CD4-positive, alpha-beta T cell (primary cell): ENCODE measurements around the gene FHOD1. TPM values are rescaled to one million over a fixed set of nuclear protein-coding genes. Genes with fewer than 3 reads are reported as not detected.

Experiments
- ATAC-seq: fragments of 200-7000 bp; cut with Tn5 transposase; one replicate; pipeline ENCODE4 v1.10.0; 2022; ENCODE audit warnings: mild to moderate bottlenecking; ENCODE audit not compliant: poor library complexity
- CTCF ChIA-PET: fragments of 350-600 bp; sonication (Branson Sonifier 250); formaldehyde crosslinking; loops from one replicate; lab custom pipeline; 2021; ENCODE audit warnings: antibody characterized with exemption, inconsistent platforms; lab: Charles Lee
- POLR2A ChIA-PET: fragments of 350-600 bp; sonication (Branson Sonifier 250); formaldehyde crosslinking; loops from one replicate; lab custom pipeline; 2021; ENCODE audit warnings: antibody characterized with exemption, inconsistent platforms; lab: Charles Lee
- DNase-seq, 14 experiments: peaks; one replicate each; pipeline ENCODE4 v3.0.0-alpha.2; 2013 to 2020; ENCODE audit warnings: mixed read lengths in 2 of 14
- H3K27ac ChIP-seq, 2 donors: one replicate each; pipeline versions ENCODE4 v1.5.1 to v1.7.0; 2013; ENCODE audit warnings: low read length in 2 of 2, low read depth in 1 of 2, mild to moderate bottlenecking in 1 of 2
- H3K27me3 ChIP-seq, 2 experiments: 1 replicate in 1 of 2; 2 replicates in 1 of 2; pipeline versions ENCODE4 v1.6.1 to v1.7.0; 2013; ENCODE audit warnings: low read length in 2 of 2, control low read depth in 1 of 2, mild to moderate bottlenecking in 1 of 2, moderate library complexity in 1 of 2; ENCODE audit not compliant: insufficient read depth in 2 of 2, control insufficient read depth in 1 of 2
- H3K36me3 ChIP-seq: one replicate; pipeline ENCODE4 v1.6.1; 2013; ENCODE audit warnings: low read length, control low read depth; ENCODE audit not compliant: insufficient read depth
- H3K4me1 ChIP-seq: one replicate; pipeline ENCODE4 v1.6.1; 2013; ENCODE audit warnings: low read length, control low read depth; ENCODE audit not compliant: insufficient read depth
- H3K4me3 ChIP-seq: one replicate; pipeline ENCODE4 v1.5.1; 2013; ENCODE audit warnings: mild to moderate bottlenecking, low read length, moderate library complexity
- H3K9me3 ChIP-seq, 2 experiments: 1 replicate in 1 of 2; 2 replicates in 1 of 2; pipeline versions ENCODE4 v1.6.1 to v1.7.0; 2013; ENCODE audit warnings: low read length in 2 of 2, mild to moderate bottlenecking in 2 of 2, control low read depth in 1 of 2, moderate library complexity in 1 of 2; ENCODE audit not compliant: control insufficient read depth in 1 of 2, insufficient read depth in 1 of 2
- H3K27ac Mint-ChIP-seq: one replicate; pipeline ENCODE4 v1.8.0; 2020; ENCODE audit warnings: mixed read lengths
- H3K27me3 Mint-ChIP-seq: one replicate; pipeline ENCODE4 v1.8.0; 2021; ENCODE audit warnings: mixed read lengths
- H3K36me3 Mint-ChIP-seq: one replicate; pipeline ENCODE4 v1.8.0; 2021; ENCODE audit warnings: low read depth, mixed read lengths
- H3K4me1 Mint-ChIP-seq: one replicate; pipeline ENCODE4 v1.8.0; 2021; ENCODE audit warnings: low read depth, mixed read lengths
- H3K4me3 Mint-ChIP-seq: one replicate; pipeline ENCODE4 v1.8.0; 2020; ENCODE audit warnings: mild to moderate bottlenecking, mixed read lengths
- H3K9me3 Mint-ChIP-seq: one replicate; pipeline ENCODE4 v1.8.0; 2020; ENCODE audit warnings: mixed read lengths
- intact Hi-C, 2 experiments: fragments of 100-400 bp; cut with DNase I in 1 of 2; cut with micrococcal nuclease in 1 of 2; formaldehyde crosslinking; loops; one replicate each; pipeline versions ENCODE4 v1.15.1 to v1.9.0; 2023 to 2025; cut with DNase I, micrococcal nuclease
- total RNA-seq, 174 experiments: library from RNA in 2 of 174; stranded (reverse) in 2 of 174; gene quantifications; one replicate each; pipeline ENCODE4 v1.2.3 and lab custom pipeline; 2021 to 2026
- TF ChIP-seq, protein P1 (sequence below): fragments of 200-600 bp; IDR thresholded peaks from one replicate; pipeline ENCODE4 v1.8.0; 2022; ENCODE audit warnings: antibody characterized with exemption, mild to moderate bottlenecking

The FHOD1 gene
- total RNA-seq, 2 experiments from 2014 or later, result 21.1 to 26.0 TPM

DNA sequence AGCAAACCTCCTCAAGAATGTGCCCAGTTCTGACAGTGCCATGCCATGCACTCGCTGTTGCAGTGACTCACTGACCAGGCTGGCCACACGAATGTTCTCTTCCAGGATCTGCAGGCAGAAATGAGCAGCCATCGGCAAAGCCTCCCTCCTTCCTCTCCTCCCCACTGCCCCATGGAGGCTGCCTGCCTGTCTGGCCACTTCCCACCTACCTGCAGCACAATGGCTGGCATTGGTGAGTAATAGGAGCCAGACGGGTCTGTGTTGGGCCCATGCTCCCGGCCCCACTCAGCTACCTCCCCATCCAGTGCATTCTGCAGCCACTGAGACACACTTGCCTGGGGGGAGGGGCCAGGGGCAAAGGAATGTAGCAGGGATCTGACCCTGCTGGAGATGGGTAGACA lies 60.7 kb downstream of the FHOD1 start:
- intact Hi-C loops, result loop anchor here (5.0 to 10.0 kb wide), 2 partner anchors 169 to 172 kb away; no protein-coding TSS in a partner anchor
- ATAC-seq, result no peak
- H3K27me3 Mint-ChIP-seq, result no peaks in the 10 kb centered on the region
- no peaks in the 10 kb centered on the region for H3K36me3 Mint-ChIP-seq
- Histone ChIP-seq H3K27ac (no peak overlapping the region), H3K27me3 (no peaks in the 10 kb centered on the region), H3K4me1 (peaks cover 29% of the 10 kb centered on the region), H3K36me3 (no peaks in the 10 kb centered on the region), H3K9me3 (no peaks in the 10 kb centered on the region), H3K4me3 (no peak overlapping the region)
- no peak overlapping the region for H3K27ac Mint-ChIP-seq
- peak overlapping the region; percentile 34 for H3K4me3 Mint-ChIP-seq
- H3K9me3 Mint-ChIP-seq, result no peaks in the 10 kb centered on the region
- ChIA-PET CTCF (interaction anchor here (1.9 kb wide), 1 partner anchor 29 kb away, joined by 6 read pairs; no protein-coding TSS in a partner anchor), POLR2A (interaction anchor here (5.2 kb wide), 1 partner anchor 25 kb away, joined by 51 read pairs; the partner anchor contains the start of genes FBXL8 and TRADD)
- peaks cover 17% of the 10 kb centered on the region for H3K4me1 Mint-ChIP-seq
- DNase-seq, result no peak
- TF ChIP-seq, protein P1, sequence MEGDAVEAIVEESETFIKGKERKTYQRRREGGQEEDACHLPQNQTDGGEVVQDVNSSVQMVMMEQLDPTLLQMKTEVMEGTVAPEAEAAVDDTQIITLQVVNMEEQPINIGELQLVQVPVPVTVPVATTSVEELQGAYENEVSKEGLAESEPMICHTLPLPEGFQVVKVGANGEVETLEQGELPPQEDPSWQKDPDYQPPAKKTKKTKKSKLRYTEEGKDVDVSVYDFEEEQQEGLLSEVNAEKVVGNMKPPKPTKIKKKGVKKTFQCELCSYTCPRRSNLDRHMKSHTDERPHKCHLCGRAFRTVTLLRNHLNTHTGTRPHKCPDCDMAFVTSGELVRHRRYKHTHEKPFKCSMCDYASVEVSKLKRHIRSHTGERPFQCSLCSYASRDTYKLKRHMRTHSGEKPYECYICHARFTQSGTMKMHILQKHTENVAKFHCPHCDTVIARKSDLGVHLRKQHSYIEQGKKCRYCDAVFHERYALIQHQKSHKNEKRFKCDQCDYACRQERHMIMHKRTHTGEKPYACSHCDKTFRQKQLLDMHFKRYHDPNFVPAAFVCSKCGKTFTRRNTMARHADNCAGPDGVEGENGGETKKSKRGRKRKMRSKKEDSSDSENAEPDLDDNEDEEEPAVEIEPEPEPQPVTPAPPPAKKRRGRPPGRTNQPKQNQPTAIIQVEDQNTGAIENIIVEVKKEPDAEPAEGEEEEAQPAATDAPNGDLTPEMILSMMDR, result no peak

DNA sequence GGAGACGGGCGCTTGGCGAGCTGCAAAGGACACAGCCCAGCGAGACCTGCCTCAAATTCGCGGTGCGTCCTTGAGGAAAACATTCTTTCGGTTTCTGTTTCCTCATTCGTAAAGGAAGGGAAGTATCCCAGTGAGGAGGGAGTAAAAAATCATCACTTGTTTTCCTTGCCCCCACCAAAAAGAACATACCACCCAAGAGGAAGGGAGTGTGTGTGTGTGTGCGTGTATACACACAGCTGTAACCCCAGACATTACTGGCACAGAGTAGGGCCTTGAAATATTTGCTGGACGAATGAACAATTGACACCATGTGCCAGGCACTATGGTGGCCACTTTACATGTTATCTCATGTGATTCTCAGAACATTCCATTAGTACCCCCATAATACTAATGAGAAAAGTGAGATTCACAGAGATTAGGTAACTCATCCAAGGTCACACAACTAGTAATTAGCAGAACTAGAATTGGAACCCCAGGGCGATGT lies 61.6 kb downstream of the FHOD1 start:
- Mint-ChIP-seq H3K4me1 (peaks cover 13% of the 10 kb centered on the region), H3K27me3 (no peaks in the 10 kb centered on the region), H3K36me3 (no peaks in the 10 kb centered on the region), H3K4me3 (peak overlapping the region; percentile 94), H3K27ac (peak overlapping the region; percentile 90), H3K9me3 (no peaks in the 10 kb centered on the region)
- Histone ChIP-seq H3K9me3 (no peaks in the 10 kb centered on the region), H3K36me3 (no peaks in the 10 kb centered on the region), H3K4me3 (peak overlapping the region; percentile 86), H3K4me1 (peaks cover 26% of the 10 kb centered on the region), H3K27me3 (no peaks in the 10 kb centered on the region), H3K27ac (no peak overlapping the region)
- POLR2A ChIA-PET, result interaction anchor here (1.0 to 5.2 kb wide), 6 partner anchors 19 to 185 kb away, joined by 3 to 51 read pairs (median 6); partner anchors contain the start of genes FBXL8, TMEM208 and TRADD
- CTCF ChIA-PET, result interaction anchor here (0.9 to 2.5 kb wide), 12 partner anchors 8 to 232 kb away, joined by 3 to 20 read pairs (median 6); partner anchors contain the start of genes FBXL8, TMEM208 and TRADD
- TF ChIP-seq, protein P1, result peak; percentile 41
- ATAC-seq (no peak), DNase-seq (no peak)
- intact Hi-C loops, result loop anchor here (1.0 to 10.0 kb wide), 6 partner anchors 30 to 239 kb away; no protein-coding TSS in a partner anchor

DNA sequence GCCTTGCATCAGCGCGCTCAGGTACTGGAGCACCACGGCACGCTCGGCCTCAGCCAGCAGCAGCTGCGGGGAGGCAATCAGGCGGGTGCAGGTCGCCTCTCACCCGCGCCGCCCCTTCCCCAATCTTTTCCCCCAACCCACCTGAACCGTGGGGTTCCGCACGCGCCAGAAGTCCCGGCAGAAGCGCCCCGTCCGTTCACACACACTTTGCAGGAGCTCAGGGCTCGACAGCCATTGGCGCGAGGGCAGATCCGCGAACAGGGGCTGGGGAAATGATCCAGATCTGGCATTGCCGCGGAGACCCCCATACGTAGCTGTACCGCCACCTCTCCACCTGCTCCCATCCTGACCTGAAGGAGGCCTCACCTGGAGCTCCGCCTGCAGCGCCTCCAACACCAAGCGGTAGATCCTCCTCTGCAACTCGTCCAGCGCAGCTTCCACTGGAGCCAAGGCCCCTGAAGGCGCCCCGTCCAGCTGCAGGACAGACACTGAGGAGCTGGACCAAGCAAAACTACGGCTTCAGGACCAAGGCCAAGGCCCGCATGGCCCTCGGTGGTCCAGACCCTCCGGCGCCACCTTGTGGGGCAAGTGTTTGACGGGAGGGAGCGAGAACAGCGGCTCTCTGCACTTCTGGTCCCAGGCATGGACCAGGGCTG lies 62.2 kb downstream of the FHOD1 start:
- no peaks in the 10 kb centered on the region for H3K27me3 ChIP-seq
- no peaks in the 10 kb centered on the region for H3K36me3 ChIP-seq
- peak overlapping the region; percentile 86 for H3K4me3 ChIP-seq
- DNase-seq (peak; percentile 70 to 89 (median 79)), ATAC-seq (no peak)
- TF ChIP-seq, protein P1, result peak; percentile 71
- Mint-ChIP-seq H3K9me3 (no peaks in the 10 kb centered on the region), H3K4me1 (peaks cover 13% of the 10 kb centered on the region), H3K4me3 (peak overlapping the region; percentile 94), H3K36me3 (no peaks in the 10 kb centered on the region), H3K27ac (peak overlapping the region; percentile 90), H3K27me3 (no peaks in the 10 kb centered on the region)
- ChIA-PET POLR2A (interaction anchor here (0.6 to 5.2 kb wide), 10 partner anchors 8 to 314 kb away, joined by 3 to 51 read pairs (median 5); partner anchors contain the start of genes E2F4, FBXL8, TMEM208 and TRADD), CTCF (interaction anchor here (0.6 to 2.5 kb wide), 19 partner anchors 8 to 236 kb away, joined by 3 to 20 read pairs (median 5); partner anchors contain the start of genes B3GNT9, FBXL8, TMEM208 and TRADD)
- H3K9me3 ChIP-seq, result no peaks in the 10 kb centered on the region
- H3K4me1 ChIP-seq, result peaks cover 26% of the 10 kb centered on the region
- H3K27ac ChIP-seq, result no peak overlapping the region
- intact Hi-C loops, result loop anchor here (1.0 to 10.0 kb wide), 7 partner anchors 30 to 238 kb away; partner anchors contain the start of gene PHAF1 (in 1 of the 2)
